GM18499 (cell line): Measurements from ENCODE around the gene PRKRA.
A peak's percentile ranks its signal among the peaks of the same experiment; 100 is the strongest.
"Not testable (repeated sequence)": the region's sequence is repeated elsewhere in the genome, so short reads cannot be mapped to it uniquely, and the experiment has no call there.

Source experiments
- ATAC-seq: cut with Tn5 transposase; IDR thresholded peaks from one replicate; pipeline ENCODE4 v1.9.1; 2021; ENCODE audit warnings: moderate number of reproducible peaks; ENCODE audit not compliant: insufficient read depth, unreplicated experiment

The PRKRA gene

GRCh38 chr2:178415979-178416378, 35.0 kb downstream of the PRKRA start:
- no peak for ATAC-seq

- ATAC-seq = peak; percentile 68
These were observed 36.4 kb downstream of the PRKRA start for GRCh38 chr2:178414266-178415247.

GRCh38 chr2:178413472-178414265, 37.3 kb downstream of the PRKRA start:
- peak; percentile 42 for ATAC-seq

- not testable (repeated sequence) for ATAC-seq
These were observed 38.5 kb downstream of the PRKRA start for GRCh38 chr2:178412453-178412852.

- no peak for ATAC-seq
These were observed 38.9 kb downstream of the PRKRA start for GRCh38 chr2:178412047-178412446.

- no peak for ATAC-seq
These were observed 41.7 kb downstream of the PRKRA start for GRCh38 chr2:178409261-178409660.

GRCh38 chr2:178404368-178404767, 46.6 kb downstream of the PRKRA start:
- ATAC-seq = peak; percentile 98

GRCh38 chr2:178403671-178404306, 47.2 kb downstream of the PRKRA start:
- peak; percentile 20 for ATAC-seq

- no peak for ATAC-seq
These were observed 49.0 kb downstream of the PRKRA start for GRCh38 chr2:178401994-178402437.

- ATAC-seq = no peak
These were observed 53.9 kb downstream of the PRKRA start for GRCh38 chr2:178397002-178397605.

- ATAC-seq = no peak
These were observed 54.9 kb downstream of the PRKRA start for GRCh38 chr2:178395941-178396570.

- ATAC-seq = no peak
These were observed 55.7 kb downstream of the PRKRA start for GRCh38 chr2:178395295-178395694.

- ATAC-seq = no peak
These were observed 56.1 kb downstream of the PRKRA start for GRCh38 chr2:178394859-178395258.

GRCh38 chr2:178392215-178392614, 58.8 kb downstream of the PRKRA start:
- no peak for ATAC-seq

- no peak for ATAC-seq
These were observed 59.3 kb downstream of the PRKRA start for GRCh38 chr2:178391701-178392100.

- ATAC-seq = no peak
These were observed 62.7 kb downstream of the PRKRA start for GRCh38 chr2:178388287-178388686.

- no peak for ATAC-seq
These were observed 63.9 kb downstream of the PRKRA start for GRCh38 chr2:178386986-178387597.

GRCh38 chr2:178385595-178386148, 65.3 kb downstream of the PRKRA start:
- ATAC-seq = no peak

- no peak for ATAC-seq
These were observed 67.3 kb downstream of the PRKRA start for GRCh38 chr2:178383718-178384117.
